HuH-7.5 (cell line): ENCODE data around the gene AAK1.
"Not testable (repeated sequence)": the region's sequence is repeated elsewhere in the genome, so short reads cannot be mapped to it uniquely, and the experiment has no call there.

Experiments used
- DNase-seq: peaks from one replicate; pipeline ENCODE4 v3.0.0; 2011; ENCODE audit warnings: low spot score

AAK1 gene

DNA sequence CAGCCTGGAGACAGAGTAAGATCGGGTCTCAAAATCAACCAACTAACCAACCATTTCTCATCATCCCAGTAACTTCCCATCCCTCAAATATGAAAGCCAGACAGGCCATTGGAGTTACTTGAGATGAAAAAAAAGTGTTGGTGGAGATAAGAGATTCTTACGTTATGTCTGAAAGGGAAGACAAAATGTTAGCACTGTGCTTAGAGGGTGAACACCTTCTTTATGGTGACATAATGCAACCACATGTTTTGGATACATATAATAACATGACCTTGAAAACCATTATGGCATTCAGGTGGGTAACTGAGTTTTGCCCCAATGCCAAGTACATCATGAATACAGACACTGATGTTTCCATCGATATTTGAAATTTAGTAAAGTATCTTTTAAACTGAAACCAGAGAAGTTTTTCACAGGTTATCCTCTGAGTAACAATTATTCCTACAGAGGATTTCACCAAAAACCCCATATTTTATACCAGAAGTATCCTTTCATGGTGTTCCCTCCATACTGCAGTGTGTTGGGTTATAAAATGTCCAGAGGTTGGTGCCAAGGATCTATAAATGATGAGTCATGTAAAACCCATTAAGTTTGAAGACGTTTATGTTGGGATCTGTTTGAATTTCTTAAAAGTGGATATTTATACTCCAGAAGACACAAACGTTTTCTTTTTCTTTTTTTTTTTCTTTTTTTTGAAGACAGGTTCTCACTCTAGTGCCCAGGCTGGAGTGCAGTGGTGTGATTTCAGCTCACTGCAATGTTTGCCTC is 45.5 kb downstream of the AAK1 start:
- DNase-seq: no peak

GRCh38 chr2:69597105-69597504 is 46.4 kb downstream of the AAK1 start:
- DNase-seq: no peak

DNA sequence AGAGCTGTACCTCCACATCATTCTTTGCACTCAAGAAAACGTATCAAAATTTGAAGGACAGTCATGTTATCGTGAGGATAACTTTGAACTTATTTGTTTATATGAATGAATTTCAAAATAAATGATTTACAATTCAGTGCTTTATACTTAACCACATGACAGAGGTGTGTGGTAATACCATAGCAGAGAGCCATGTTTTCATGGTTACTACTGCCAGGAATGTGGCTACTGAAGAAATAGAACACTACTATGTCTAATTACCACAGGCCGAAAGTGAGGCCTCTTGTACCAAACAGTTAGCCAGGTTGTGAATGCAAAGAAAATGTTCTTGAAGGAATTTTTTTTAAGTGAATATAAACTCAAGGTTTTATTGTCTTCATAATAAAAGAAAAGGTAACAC is 49.2 kb downstream of the AAK1 start:
- no peak for DNase-seq

DNA sequence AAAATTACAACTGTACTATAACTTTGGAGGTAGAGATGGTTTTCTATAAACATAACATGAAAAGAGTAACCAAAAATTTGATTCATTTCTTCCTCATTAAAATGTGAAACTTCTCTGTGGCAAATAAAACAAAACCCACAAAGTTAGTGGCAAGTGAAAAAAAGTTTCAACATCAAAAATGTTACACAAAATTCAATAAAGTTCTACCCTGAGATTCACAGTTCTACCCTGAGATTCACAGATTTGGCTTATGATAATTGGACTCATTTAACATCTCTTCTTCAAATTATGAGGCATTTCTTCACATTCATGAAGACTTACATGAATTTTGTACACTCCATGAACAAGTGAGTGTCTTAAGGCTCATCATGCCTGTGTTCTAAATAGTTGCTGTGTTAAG is 51.0 kb downstream of the AAK1 start:
- DNase-seq: no peak

- DNase-seq: no peak
Measured at GRCh38 chr2:69589973-69590652, 53.4 kb downstream of the AAK1 start.

DNA sequence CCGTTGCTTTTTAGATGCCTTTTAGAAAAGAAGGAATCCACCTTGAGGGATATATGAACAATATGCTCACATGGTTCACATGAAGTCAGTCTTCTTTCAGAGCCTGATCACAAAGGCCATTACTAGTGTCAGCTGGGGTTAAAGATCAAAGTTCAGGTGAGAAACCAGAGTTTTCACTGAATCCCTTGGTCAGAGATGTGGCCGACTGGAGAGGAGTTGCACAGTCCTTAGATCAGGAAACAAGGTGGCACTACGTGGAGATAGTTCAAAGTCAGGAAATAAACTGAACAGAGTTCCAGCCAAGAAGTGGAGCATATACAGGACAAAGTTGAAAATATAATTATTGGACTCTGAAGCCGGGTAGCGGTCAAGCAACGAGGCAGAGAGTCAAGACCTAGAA is 54.6 kb downstream of the AAK1 start:
- DNase-seq: peak; percentile 16

GRCh38 chr2:69588403-69588802 is 55.1 kb downstream of the AAK1 start:
- no peak for DNase-seq

- no peak for DNase-seq
Measured at GRCh38 chr2:69585855-69586555, 57.5 kb downstream of the AAK1 start.

- no peak for DNase-seq
Measured at GRCh38 chr2:69584127-69584889, 59.2 kb downstream of the AAK1 start.

DNA sequence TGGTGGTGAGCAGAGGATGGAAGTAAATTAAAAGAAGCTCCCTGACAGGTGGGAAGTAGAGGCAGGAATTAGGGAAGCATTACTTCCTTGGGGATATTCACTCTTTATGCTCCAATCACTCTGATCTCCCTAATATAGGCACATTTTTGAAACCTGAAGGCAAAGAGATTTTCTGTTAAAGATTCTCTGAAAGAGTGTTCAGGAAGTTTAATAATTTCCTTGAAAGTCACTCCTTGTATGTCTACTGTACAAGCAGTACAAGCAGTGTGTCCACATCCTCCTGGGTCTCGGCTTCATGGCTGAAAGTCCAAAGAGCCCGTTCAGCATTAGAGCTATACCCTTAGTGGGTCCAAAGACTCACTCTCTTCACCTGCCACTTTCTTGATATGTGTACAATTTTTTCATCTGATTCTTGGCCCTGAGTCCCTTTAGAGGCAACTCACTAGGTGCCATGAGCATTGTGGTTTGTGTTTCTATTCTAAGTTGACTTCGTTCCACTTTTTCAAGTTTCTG is 60.2 kb downstream of the AAK1 start:
- no peak for DNase-seq

GRCh38 chr2:69582582-69583176 is 60.9 kb downstream of the AAK1 start:
- no peak for DNase-seq

GRCh38 chr2:69581774-69582581 is 61.6 kb downstream of the AAK1 start:
- DNase-seq: no peak

GRCh38 chr2:69580486-69580885 is 63.1 kb downstream of the AAK1 start:
- DNase-seq: no peak

DNA sequence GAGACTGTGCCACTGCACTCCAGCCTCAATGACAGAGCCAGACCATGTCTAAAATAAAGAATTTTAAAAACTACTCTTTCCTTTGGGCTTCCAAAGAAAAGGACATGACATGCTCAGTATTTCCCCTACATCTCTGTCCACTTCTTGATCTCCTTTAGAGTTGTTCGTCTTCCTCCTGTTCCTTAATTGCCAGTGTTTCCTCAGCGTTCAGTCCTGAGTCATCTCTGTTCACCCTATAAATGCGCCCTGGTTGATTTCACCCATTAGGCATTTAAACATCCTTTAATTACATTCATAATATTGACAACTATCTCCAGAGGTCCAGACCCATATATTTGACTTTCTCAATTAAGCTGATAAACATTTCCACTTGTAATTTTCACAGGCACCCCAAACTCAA is 64.0 kb downstream of the AAK1 start:
- no peak for DNase-seq

- no peak for DNase-seq
Measured at GRCh38 chr2:69578198-69578540, 65.4 kb downstream of the AAK1 start.

- DNase-seq: no peak
Measured at GRCh38 chr2:69577467-69578197, 65.9 kb downstream of the AAK1 start.

DNA sequence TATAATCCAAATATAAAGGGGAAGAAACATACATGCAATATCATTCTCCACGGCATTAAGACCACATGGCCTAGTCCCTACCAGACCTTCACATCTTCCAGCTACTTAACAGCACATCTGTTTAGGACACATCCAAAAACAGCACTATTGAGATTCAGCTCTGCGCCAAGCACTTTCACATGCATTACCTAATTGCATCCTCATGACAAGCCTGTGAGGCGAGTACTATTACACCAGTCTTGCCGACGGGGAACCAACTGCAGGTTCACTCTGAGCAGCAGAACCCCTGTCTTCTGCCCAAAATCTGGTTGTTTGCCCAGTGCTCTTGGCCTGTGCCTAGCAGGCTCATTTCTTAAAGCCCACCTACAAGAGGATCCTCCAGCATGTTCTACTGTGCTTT is 66.7 kb downstream of the AAK1 start:
- no peak for DNase-seq

GRCh38 chr2:69575926-69576325 is 67.6 kb downstream of the AAK1 start:
- DNase-seq: no peak

- not testable (repeated sequence) for DNase-seq
Measured at GRCh38 chr2:69575371-69575770, 68.2 kb downstream of the AAK1 start.

- no peak for DNase-seq
Measured at GRCh38 chr2:69572641-69573040, 70.9 kb downstream of the AAK1 start.
